Limb (tissue), 2 donors: ENCODE data around the gene TBRG4.

ENCODE experiments used
- DNase-seq, 2 donors: peaks; one replicate each; pipeline ENCODE4 v3.0.0-alpha.2; 2016; ENCODE audit errors: extremely low spot score in 2 of 2

TBRG4 gene

DNA sequence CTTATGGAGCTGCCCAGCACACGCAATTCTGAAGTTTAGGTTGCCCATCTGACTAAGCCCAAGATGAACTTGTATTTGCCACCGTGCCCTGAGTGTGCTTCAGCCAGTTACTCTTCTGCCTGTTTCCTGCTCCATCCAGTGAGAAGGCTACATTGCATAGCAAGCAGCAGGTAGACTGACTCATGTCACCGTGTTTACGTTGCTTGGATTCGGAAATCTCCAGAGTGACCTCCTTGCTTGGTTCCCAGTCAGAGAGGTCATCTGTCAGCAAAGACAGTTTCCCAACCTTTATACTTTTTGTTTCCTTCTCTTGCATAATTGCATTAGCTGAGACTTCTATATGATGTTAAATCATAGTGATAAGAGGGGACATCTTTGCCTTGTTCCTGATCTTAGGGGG lies 53.6 kb downstream of the TBRG4 start:
- DNase-seq: no peak

DNA sequence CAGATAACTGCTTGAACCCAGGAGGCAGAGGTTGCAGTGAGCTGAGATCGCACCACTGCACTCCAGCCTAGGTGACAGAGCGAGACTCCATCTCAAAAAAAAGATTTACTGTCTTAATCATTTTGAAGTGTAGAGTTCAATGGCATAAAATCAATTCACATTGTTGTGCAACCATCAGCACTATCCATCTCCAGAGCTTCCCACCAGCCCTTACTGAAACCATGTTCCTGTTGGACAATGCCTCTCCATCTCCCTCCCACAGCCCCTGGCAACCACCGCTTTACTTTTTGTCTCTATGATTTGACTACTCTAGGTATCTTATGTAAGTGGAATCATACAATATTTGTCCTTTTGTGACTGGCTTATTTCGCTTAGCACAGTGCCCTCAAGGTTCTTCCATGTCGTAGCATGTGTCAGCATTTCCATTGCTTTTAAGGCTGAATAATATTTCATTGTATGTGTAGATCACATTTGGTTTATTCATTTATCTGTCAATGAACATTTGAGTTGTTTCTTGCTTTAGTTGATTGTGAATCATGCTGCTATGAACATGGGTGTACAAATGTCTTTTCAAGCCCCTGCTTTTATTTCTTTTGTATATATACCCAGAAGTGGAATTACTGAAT lies 55.8 kb downstream of the TBRG4 start:
- DNase-seq: no peak

DNA sequence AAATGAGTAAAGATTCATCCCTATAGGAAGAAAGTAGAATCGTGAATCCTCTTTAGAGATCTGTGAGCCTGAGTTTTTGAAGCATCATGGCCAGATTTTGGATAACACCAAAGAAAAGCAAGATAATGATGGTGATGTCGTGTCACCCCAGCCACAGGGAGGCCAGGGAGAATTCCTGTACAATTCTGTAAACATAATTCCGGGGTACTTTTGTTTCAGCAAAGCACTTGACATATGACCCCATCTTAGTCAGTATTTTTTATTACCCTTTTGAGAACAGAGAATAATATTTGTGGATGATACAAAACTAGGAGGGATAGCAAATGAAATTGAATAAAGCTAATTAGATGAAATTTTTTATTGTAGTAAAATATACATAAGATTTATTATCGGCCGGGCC lies 56.5 kb downstream of the TBRG4 start:
- DNase-seq: no peak

DNA sequence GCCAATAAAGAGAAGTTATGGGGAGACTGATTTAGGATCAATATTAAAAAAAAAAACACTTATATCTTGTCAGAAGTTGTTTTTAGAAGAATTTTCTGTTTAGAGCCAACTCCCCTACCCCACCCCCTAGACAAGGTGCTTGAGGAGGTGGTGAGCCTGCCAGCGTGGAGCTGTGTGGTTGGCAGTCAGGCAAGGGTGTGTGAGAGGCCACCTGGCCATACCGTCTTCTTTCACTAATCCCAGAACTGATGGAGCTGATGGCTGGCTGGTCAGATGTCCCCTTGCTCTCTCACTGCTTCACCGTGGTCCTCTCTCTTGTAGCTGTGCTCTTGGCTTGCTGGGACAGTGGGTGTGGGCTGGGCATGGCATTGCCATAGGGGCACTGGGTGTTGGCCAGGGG lies 57.1 kb downstream of the TBRG4 start:
- no peak for DNase-seq

DNA sequence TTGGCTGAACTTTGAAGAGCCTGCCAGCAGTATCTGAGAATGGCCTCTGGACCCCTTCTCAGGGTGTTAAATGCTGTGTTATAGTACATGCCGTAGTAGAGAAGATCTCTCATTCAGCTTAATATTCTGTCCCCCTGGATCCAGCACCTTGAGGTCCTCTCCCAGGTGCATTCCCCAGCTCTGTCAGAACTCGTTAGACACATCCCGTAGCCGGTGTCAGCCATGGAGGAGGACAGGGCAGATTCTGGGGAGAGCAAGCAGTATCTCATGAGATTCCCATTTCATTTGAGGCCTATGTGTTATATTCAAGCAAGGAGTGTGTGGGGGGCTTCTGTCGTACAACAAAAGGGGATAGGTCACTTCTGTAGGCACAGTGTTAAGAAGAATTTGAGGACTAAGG lies 57.6 kb downstream of the TBRG4 start:
- DNase-seq: no peak

DNA sequence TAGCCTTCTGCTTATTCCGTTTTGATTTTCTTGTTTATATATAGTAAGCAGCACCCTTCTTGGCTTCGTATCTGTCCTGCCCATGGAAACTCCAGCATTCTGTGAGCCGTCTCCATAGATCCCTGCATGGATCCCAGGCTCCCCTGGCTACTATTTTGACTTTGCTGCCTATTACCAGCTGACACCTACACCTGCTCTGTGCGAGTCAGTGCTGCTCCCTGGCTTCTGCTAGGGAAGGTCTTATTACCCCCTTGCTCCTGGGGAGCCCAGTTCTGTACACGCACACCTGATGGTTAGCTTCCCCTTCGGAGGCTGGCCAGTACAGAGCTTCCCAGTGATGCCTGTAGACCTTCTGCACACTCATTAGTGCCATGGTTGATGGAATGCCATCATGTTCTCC lies 58.1 kb downstream of the TBRG4 start:
- DNase-seq: no peak

DNA sequence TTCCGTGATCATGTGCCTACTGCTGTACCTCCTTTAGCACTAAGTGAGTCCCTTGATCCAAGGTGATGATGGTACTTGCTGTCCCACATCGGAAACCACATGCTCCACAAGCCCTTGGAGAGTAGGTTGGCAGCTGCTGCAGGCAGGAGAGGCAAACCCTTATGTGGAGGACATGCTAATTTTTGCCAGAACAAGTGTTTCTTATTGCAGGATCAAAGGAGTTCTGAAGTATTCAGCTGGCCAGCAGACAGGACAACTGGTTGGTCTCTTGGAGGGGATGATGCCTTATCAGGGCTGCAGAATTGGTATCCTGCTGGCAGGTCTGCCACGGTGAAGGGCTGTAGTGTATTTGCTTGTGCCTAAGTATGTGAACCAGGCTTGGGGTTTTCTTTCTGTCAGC lies 59.5 kb downstream of the TBRG4 start:
- no peak for DNase-seq

DNA sequence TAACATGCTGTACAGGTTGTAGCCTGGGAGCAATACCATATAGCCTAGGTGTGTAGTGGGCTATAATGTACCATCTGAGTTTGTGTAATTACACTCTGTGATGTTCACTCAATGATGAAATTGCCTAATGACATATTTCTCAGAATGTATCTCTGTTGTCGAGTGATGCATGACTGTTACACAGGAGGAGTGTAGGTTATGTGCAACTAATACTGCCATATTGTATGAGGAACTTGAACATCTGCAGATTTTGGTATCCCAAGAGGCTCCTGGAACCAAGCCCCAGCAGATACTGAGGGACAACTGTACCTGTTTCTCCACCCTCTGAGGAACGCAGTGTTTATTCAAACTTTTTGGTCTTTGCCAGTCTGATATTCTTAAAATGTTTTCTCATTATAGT lies 61.3 kb downstream of the TBRG4 start:
- DNase-seq: no peak
